ENCODE results near the gene PCDHGB5.
"Not testable (repeated sequence)": the region's sequence is repeated elsewhere in the genome, so short reads cannot be mapped to it uniquely, and the experiment has no call there.

Gene PCDHGB5

GRCh38 chr5:141382469-141383294 is 15.1 kb upstream of the PCDHGB5 start, which contains the start of gene PCDHGA7:
TSS of gene PCDHGA7 (plus strand) at chr5:141382742. CDS start at chr5:141382900, 158 bp downstream.
- DNase-seq = no peak

GRCh38 chr5:141383345-141383744 is 14.4 kb upstream of the PCDHGB5 start:
- DNase-seq = no peak

GRCh38 chr5:141384471-141385267 is 13.1 kb upstream of the PCDHGB5 start:
- DNase-seq = no peak

GRCh38 chr5:141387557-141388311 is 10.0 kb upstream of the PCDHGB5 start, which contains the start of gene PCDHGB4:
TSS of gene PCDHGB4 (plus strand) at chr5:141387698. CDS start at chr5:141387885, 187 bp downstream.
- DNase-seq = not testable (repeated sequence)

- DNase-seq = no peak
Measured at GRCh38 chr5:141388661-141389060, 9.1 kb upstream of the PCDHGB5 start.

GRCh38 chr5:141389153-141390042 is 8.3 kb upstream of the PCDHGB5 start:
- no peak for DNase-seq

- no peak for DNase-seq
Measured at GRCh38 chr5:141392429-141393198, 5.1 kb upstream of the PCDHGB5 start, which contains the start of gene PCDHGA8. TSS of gene PCDHGA8 (plus strand) at chr5:141392633. CDS start at chr5:141392814, 181 bp downstream.

GRCh38 chr5:141393267-141393666 is 4.5 kb upstream of the PCDHGB5 start:
- DNase-seq = no peak

GRCh38 chr5:141394401-141395187 is 3.2 kb upstream of the PCDHGB5 start:
- DNase-seq = not testable (repeated sequence)

GRCh38 chr5:141398608-141399007 is 861 bp downstream of the PCDHGB5 start:
- no peak for DNase-seq

GRCh38 chr5:141399555-141400258 is 2.0 kb downstream of the PCDHGB5 start:
- no peak for DNase-seq

GRCh38 chr5:141402553-141403243 is 5.0 kb downstream of the PCDHGB5 start, which contains the start of gene PCDHGA9:
TSS of gene PCDHGA9 (plus strand) at chr5:141402778. CDS start at chr5:141402953, 175 bp downstream.
- no peak for DNase-seq

GRCh38 chr5:141403387-141403786 is 5.6 kb downstream of the PCDHGB5 start:
- DNase-seq = no peak

- DNase-seq = not testable (repeated sequence)
Measured at GRCh38 chr5:141407790-141408505, 10.2 kb downstream of the PCDHGB5 start, which contains the start of gene PCDHGB6. TSS of gene PCDHGB6 (plus strand) at chr5:141408021. CDS start at chr5:141408203, 182 bp downstream.

GRCh38 chr5:141409598-141410306 is 12.0 kb downstream of the PCDHGB5 start:
- no peak for DNase-seq

GRCh38 chr5:141411575-141411974 is 13.8 kb downstream of the PCDHGB5 start:
- no peak for DNase-seq

Measured in NCI-H1105 (cell line).